Neural progenitor cell (in vitro differentiated cells): ENCODE results near the gene BCAS4. TPM values are rescaled to one million over a fixed set of nuclear protein-coding genes. Genes with fewer than 3 reads are reported as not detected.

Source experiments
- DNase-seq: peaks from one replicate; pipeline ENCODE4 v3.0.0-alpha.2; 2016; ENCODE audit warnings: low spot score
- H2AFZ ChIP-seq: fragments of 200-600 bp; sonication (generic); replicated peaks from 2 replicates; pipeline ENCODE4 v1.6.1; 2016; ENCODE audit warnings: antibody characterized with exemption
- H3F3A ChIP-seq: fragments of 200-600 bp; sonication (generic); 2 replicates; pipeline ENCODE4 v1.6.1; 2016; ENCODE audit warnings: antibody characterized with exemption, low read depth
- H3K27ac ChIP-seq: fragments of 200-600 bp; sonication (generic); 2 replicates; pipeline ENCODE4 v1.5.1; 2016; ENCODE audit warnings: mild to moderate bottlenecking
- H3K27me3 ChIP-seq: fragments of 200-600 bp; sonication (generic); 2 replicates; pipeline ENCODE4 v1.6.1; 2016; ENCODE audit warnings: mild to moderate bottlenecking, moderate library complexity
- H3K36me3 ChIP-seq: fragments of 200-600 bp; sonication (generic); 2 replicates; pipeline ENCODE4 v1.5.1; 2016
- H3K4me1 ChIP-seq: fragments of 200-600 bp; sonication (generic); 2 replicates; pipeline ENCODE4 v1.6.1; 2016; ENCODE audit warnings: mixed run types
- H3K4me2 ChIP-seq: fragments of 200-600 bp; sonication (generic); 2 replicates; pipeline ENCODE4 v1.6.1; 2016
- H3K4me3 ChIP-seq: fragments of 200-600 bp; sonication (generic); 2 replicates; pipeline ENCODE4 v1.5.1; 2016
- H3K79me2 ChIP-seq: fragments of 200-600 bp; sonication (generic); 2 replicates; pipeline ENCODE4 v1.6.1; 2016; ENCODE audit warnings: low read depth
- H3K9ac ChIP-seq: fragments of 200-600 bp; sonication (generic); 2 replicates; pipeline ENCODE4 v1.6.1; 2016
- H3K9me3 ChIP-seq: fragments of 200-600 bp; sonication (generic); 2 replicates; pipeline ENCODE4 v1.5.1; 2016; ENCODE audit warnings: low read depth
- H4K20me1 ChIP-seq: fragments of 200-600 bp; sonication (generic); 2 replicates; pipeline ENCODE4 v1.6.1; 2016; ENCODE audit warnings: low read depth
- H3K27ac Mint-ChIP-seq: 3 replicates; pipeline ENCODE4 v1.8.0; 2021; ENCODE audit warnings: mixed read lengths
- H3K27me3 Mint-ChIP-seq: 2 replicates; pipeline ENCODE4 v1.8.0; 2022; ENCODE audit warnings: low read depth, mild to moderate bottlenecking, inconsistent platforms, moderate library complexity, mixed read lengths; ENCODE audit not compliant: insufficient read depth
- H3K36me3 Mint-ChIP-seq: 3 replicates; pipeline ENCODE4 v1.8.0; 2021; ENCODE audit warnings: mixed read lengths
- H3K4me1 Mint-ChIP-seq: 3 replicates; pipeline ENCODE4 v1.8.0; 2021; ENCODE audit warnings: mixed read lengths
- H3K4me3 Mint-ChIP-seq: 3 replicates; pipeline ENCODE4 v1.8.0; 2021; ENCODE audit warnings: mild to moderate bottlenecking, moderate library complexity, mixed read lengths
- H3K9me3 Mint-ChIP-seq: 3 replicates; pipeline ENCODE4 v1.8.0; 2020; ENCODE audit warnings: mixed read lengths
- CTCF ChIP-seq: fragments of 200-600 bp; sonication (generic); IDR thresholded peaks from 2 replicates; pipeline ENCODE4 v1.5.1; 2017; ENCODE audit warnings: antibody characterized with exemption, mild to moderate bottlenecking
- EZH2 ChIP-seq: fragments of 200-600 bp; sonication (generic); IDR thresholded peaks from 2 replicates; pipeline ENCODE4 v1.6.1; 2017; ENCODE audit warnings: antibody characterized with exemption, mild to moderate bottlenecking, moderate library complexity
- EZH2phosphoT487 ChIP-seq: fragments of 200-600 bp; sonication (generic); IDR thresholded peaks from 2 replicates; pipeline ENCODE4 v1.6.1; 2017; ENCODE audit warnings: antibody characterized with exemption
- total RNA-seq: library from RNA; depleted of rRNA; stranded (reverse); fragments of >200 nt; gene quantifications from 2 replicates; pipeline ENCODE4 v1.2.3, GENCODE V29; 2015; ENCODE audit warnings: low replicate concordance

Gene BCAS4
- total RNA-seq, 1 donor from 2014 or later = 15.3 TPM

- no peak overlapping the region for H3K27ac ChIP-seq
- peaks cover 5% of the 10 kb centered on the region for H4K20me1 ChIP-seq
- H3F3A ChIP-seq = peaks cover 26% of the 10 kb centered on the region
- peaks cover 4% of the 10 kb centered on the region for H3K27me3 ChIP-seq
- no peak overlapping the region for H2AFZ ChIP-seq
- peaks cover 20% of the 10 kb centered on the region for H3K79me2 ChIP-seq
- peaks cover 4% of the 10 kb centered on the region for H3K4me1 ChIP-seq
- Mint-ChIP-seq H3K4me3 (no peak overlapping the region), H3K27me3 (peaks cover 7% of the 10 kb centered on the region), H3K4me1 (peaks cover 18% of the 10 kb centered on the region), H3K9me3 (no peaks in the 10 kb centered on the region), H3K27ac (no peak overlapping the region), H3K36me3 (no peaks in the 10 kb centered on the region)
- TF ChIP-seq EZH2 = no peak
- no peak for TF ChIP-seq CTCF
- TF ChIP-seq EZH2phosphoT487 = no peak
- H3K4me2 ChIP-seq = no peak overlapping the region
- H3K9ac ChIP-seq = no peak overlapping the region
- H3K4me3 ChIP-seq = no peak overlapping the region
- DNase-seq = no peak
- no peaks in the 10 kb centered on the region for H3K9me3 ChIP-seq
- no peaks in the 10 kb centered on the region for H3K36me3 ChIP-seq
Observed at GRCh38 chr20:50797142-50797541, 2.3 kb downstream of the BCAS4 start.

GRCh38 chr20:50798650-50799049 lies 3.8 kb downstream of the BCAS4 start:
- no peak for DNase-seq
- Mint-ChIP-seq H3K27ac (no peak overlapping the region), H3K27me3 (peaks cover 3% of the 10 kb centered on the region), H3K4me1 (peaks cover 13% of the 10 kb centered on the region), H3K9me3 (no peaks in the 10 kb centered on the region), H3K4me3 (no peak overlapping the region), H3K36me3 (no peaks in the 10 kb centered on the region)
- Histone ChIP-seq H3K79me2 (peaks cover 20% of the 10 kb centered on the region), H3K4me1 (peaks cover 4% of the 10 kb centered on the region), H2AFZ (no peak overlapping the region), H3K4me3 (no peak overlapping the region), H3K27me3 (peaks cover 4% of the 10 kb centered on the region), H3K9ac (no peak overlapping the region), H3K4me2 (no peak overlapping the region), H4K20me1 (peaks cover 9% of the 10 kb centered on the region), H3K9me3 (no peaks in the 10 kb centered on the region), H3K27ac (no peak overlapping the region), H3K36me3 (no peaks in the 10 kb centered on the region), H3F3A (peaks cover 17% of the 10 kb centered on the region)
- TF ChIP-seq EZH2phosphoT487 (no peak), CTCF (no peak), EZH2 (no peak)

- Histone ChIP-seq H3K79me2 (peaks cover 20% of the 10 kb centered on the region), H3K4me3 (no peak overlapping the region), H2AFZ (no peak overlapping the region), H3K36me3 (no peaks in the 10 kb centered on the region), H3K27me3 (peaks cover 4% of the 10 kb centered on the region), H3K27ac (no peak overlapping the region), H3F3A (peaks cover 10% of the 10 kb centered on the region), H4K20me1 (peaks cover 9% of the 10 kb centered on the region), H3K4me2 (no peak overlapping the region), H3K9me3 (no peaks in the 10 kb centered on the region), H3K9ac (no peak overlapping the region), H3K4me1 (peaks cover 1% of the 10 kb centered on the region)
- no peaks in the 10 kb centered on the region for H3K9me3 Mint-ChIP-seq
- H3K27ac Mint-ChIP-seq = no peak overlapping the region
- no peak for DNase-seq
- H3K27me3 Mint-ChIP-seq = peaks cover 3% of the 10 kb centered on the region
- TF ChIP-seq EZH2phosphoT487 (no peak), EZH2 (no peak), CTCF (no peak)
- H3K4me3 Mint-ChIP-seq = no peak overlapping the region
- no peaks in the 10 kb centered on the region for H3K36me3 Mint-ChIP-seq
- peaks cover 13% of the 10 kb centered on the region for H3K4me1 Mint-ChIP-seq
Observed at GRCh38 chr20:50799176-50799889, 4.5 kb downstream of the BCAS4 start.
